Measurements from ENCODE around the gene HHAT.

HHAT gene

GRCh38 chr1:210554382-210554781 is 225.7 kb downstream of the HHAT start:
- DNase-seq (ENCODE audit: low spot score): no peak

DNA sequence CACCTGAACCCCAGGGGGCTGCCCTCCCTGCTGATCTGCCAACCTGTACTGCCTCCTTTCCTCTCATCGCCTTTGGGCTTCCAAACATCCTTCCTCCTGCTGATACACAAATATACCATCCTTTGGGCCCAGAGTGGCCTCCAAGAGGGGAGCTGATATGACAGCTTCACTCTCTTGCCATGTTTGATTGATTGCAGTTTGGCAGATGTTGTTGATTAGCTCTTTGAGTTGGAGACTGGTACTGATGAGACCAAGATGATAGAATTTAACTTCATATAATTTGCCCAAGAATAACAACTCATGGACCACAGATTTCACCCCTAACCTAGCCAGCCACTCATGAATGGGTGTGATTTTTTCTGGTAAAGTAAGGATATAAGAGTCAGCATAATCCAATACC is 227.8 kb downstream of the HHAT start:
- DNase-seq (ENCODE audit: low spot score): no peak

- DNase-seq (ENCODE audit: low spot score): no peak
Measured at GRCh38 chr1:210557426-210558077, 228.8 kb downstream of the HHAT start.

DNA sequence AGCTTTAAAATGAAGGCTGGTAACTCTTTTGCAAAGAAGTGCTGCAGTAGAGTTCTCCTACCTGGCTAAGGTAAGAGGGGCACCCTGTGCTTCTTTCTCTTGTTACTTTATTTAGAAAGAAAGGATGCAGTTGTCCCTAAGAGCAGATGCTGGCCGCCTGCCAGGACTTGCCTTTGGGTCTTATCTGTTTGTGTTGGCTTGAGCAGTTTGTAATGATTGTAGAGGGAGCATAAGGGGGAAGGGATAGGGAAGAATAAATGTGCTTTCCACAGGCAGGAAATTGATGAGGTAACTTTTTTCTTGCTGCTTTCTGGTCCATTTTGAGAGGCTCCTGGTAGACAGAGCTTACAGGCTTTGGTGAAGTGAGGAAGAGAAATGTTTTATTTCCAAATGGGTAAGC is 229.6 kb downstream of the HHAT start:
- no peak for DNase-seq (ENCODE audit: low spot score)

GRCh38 chr1:210565306-210565705 is 236.6 kb downstream of the HHAT start:
- no peak for DNase-seq (ENCODE audit: low spot score)

DNA sequence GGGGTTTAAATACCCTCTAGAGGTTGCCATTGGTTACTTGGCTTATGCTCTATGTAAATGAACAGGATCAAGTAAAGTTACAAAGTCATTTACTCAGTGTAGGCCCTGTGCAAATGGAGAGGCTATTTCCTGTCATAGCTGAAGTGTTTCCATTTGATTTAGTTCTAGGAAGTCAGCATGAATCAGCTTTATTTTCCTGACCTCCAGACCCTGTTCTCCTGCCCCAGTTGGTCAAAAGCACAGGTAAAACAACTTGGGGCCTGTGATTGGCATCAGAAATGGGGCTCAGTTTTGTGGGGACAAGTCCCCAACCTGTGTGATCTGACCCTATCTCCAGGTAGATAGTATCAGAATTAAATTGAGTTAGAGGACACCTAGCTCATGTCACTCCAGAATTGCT is 239.9 kb downstream of the HHAT start:
- no peak for DNase-seq (ENCODE audit: low spot score)

DNA sequence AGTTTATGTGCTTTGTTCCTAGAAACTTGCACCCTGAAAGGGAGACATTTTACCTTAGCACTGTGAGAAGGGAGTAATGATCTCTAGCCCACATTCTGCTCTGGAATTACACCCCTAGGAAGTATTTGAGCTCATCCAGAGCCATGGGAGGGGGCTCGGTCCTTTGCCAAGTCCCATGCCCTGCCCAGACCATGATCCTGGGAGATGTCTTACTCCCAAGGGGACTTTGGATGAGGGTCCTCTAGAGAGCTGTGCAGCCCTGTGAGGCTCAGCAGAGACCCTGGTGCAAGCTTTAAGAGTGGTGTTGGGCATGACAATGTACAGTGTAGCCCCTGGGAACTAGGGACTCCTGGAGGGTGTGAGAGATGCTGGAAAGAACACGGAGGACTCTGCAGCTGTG is 241.4 kb downstream of the HHAT start:
- no peak for DNase-seq (ENCODE audit: low spot score)

- DNase-seq (ENCODE audit: low spot score): no peak
Measured at GRCh38 chr1:210571356-210572284, 242.9 kb downstream of the HHAT start.

GRCh38 chr1:210573141-210573540 is 244.4 kb downstream of the HHAT start:
- no peak for DNase-seq (ENCODE audit: low spot score)

DNA sequence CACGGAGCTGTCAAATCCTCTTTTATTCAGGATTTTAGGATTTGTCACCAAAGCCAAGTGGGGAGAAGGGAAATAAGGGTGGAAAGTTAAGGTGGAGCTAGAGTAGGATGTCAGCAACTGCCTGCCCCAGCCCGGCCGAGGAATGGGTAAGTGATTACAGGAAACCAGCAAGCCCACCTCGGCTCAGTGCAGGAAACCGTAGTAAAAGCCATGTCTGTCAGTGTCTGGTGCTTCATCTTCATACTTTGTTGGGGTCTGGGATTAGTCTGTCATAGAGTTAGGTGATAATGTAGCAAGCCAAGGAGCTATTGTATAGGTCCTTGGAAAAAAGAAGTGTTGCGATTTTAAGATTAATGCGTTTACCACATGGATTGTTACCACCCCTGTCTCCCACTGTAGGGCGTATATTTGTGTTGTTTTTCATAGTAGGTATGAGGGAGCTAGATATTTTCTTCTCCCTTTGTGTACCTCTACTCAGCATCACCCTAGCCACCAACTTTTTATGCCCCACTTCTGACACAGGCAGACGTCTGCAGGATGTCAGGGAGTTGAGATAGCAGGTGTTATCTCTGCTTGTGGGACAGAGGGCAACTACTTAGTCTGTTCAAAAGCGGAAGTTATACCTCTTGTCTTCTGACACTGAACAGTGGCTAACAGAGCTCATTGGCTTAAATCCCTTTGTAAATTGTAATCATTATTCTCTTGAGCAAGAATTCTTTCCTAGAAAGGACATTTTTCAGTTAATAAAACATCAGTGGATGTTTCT is 253.7 kb downstream of the HHAT start:
- DNase-seq (ENCODE audit: low spot score): no peak

DNA sequence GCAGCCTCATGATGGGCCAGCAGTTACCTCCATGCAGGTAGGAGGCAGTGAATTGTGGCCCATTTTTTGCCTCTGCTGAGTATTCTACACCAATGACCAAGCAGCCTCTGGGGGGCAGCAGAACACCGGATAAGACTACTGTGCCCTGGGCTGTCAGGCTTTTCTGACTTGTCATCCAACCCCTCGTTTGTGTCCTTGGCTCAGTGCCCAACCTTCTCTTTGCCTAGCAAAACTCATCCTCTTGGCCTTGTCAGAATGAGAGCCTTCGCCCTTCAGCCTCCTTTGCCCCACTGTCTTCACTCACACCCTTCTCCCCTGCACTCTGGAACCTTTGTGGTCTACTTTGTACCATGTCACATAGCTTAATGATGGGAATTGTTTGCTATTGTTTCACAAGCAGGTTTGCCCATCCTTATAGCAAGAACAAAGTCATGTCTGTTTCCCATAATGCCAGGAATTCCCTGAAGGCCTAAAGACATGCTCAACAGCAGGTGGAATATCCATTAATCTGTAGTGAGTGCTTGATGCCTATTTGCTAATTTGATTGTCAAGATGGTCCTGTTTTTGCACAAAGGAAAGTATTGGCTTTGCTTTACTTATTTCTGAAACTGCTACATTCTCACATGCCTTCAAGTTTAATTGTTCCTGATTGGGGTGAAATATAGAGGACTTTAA is 255.9 kb downstream of the HHAT start:
- peak; percentile 34 for DNase-seq (ENCODE audit: low spot score)

GRCh38 chr1:210586771-210587170 is 258.1 kb downstream of the HHAT start:
- DNase-seq (ENCODE audit: low spot score): no peak

DNA sequence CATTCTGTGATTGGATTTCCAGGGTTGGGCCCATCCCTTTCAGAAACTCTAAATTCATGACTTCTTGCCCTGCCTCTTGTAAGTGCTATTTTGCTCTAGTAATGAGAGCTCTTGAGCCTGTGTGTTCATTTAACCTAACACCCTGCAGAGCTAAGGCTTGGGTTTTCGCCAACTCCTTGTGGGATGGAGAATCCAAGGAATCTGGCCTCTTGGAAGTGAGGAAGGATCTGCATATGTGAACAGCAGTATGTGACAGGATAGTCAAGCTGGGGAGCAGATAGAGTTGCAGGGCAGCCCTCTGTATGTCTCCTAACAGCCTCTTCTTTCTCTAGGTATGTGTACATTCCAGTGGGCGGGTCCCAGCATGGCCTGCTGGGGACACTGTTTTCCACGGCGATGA is 258.9 kb downstream of the HHAT start:
- no peak for DNase-seq (ENCODE audit: low spot score)

GRCh38 chr1:210588357-210588756 is 259.7 kb downstream of the HHAT start:
- no peak for DNase-seq (ENCODE audit: low spot score)

GRCh38 chr1:210588946-210589345 is 260.2 kb downstream of the HHAT start:
- DNase-seq (ENCODE audit: low spot score): no peak

- no peak for DNase-seq (ENCODE audit: low spot score)
Measured at GRCh38 chr1:210591214-210591613, 262.5 kb downstream of the HHAT start.

DNA sequence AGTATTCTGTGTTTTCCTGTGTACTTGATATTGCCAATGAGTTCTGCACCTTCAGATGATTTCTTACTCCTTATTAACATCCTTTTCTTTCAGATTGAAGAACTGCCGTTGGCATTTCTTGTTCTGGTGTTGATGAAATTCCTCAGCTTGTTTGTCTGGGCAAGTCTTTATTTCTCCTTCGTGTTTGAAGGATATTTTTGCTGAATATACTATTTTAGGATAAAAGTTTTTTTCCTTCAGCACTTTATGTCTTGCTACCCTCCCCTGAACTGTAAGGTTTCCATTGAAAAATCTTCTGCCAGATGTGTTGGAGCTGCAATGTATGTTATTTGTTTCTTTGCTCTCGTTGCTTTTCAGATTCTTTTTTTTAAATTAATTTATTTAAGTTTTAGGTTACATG is 265.9 kb downstream of the HHAT start:
- no peak for DNase-seq (ENCODE audit: low spot score)

- DNase-seq (ENCODE audit: low spot score): no peak
Measured at GRCh38 chr1:210596641-210597040, 267.9 kb downstream of the HHAT start.

GRCh38 chr1:210597555-210598134 is 268.9 kb downstream of the HHAT start:
- no peak for DNase-seq (ENCODE audit: low spot score)

DNA sequence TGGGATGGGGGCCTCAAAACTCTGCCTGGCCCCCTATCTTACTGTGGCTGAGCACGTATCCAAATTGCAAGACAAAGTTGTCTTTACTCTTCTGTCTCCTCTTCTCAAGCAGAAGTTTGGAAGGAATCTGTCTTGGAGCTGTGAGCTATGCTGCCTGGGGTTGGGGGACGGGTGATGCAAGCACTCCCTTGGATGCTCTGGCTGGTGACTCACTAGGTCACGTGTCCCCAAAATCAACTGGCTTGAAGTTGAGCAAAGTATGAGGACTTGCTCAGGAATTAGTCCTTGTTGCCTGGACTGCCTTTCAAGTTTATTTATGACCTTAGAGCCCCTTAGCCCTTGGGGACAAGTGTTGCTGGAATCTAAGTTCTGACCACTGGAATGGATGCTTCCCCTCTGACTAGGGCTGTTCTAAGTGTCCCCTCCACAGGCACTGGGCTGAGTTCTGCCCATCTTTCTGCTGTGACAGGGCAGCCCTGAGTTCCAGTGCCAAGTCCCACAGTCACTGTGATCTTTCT is 269.5 kb downstream of the HHAT start:
- DNase-seq (ENCODE audit: low spot score): no peak

- no peak for DNase-seq (ENCODE audit: low spot score)
Measured at GRCh38 chr1:210600421-210601159, 271.9 kb downstream of the HHAT start.

Measured in hematopoietic multipotent progenitor cell treated with erythropoietin and hydrocortisone succinate and interleukin-3 and kit ligand, for 17 days (in vitro differentiated cells).